Measurements from ENCODE around the gene CADM4.
"Not testable (repeated sequence)": the region's sequence is repeated elsewhere in the genome, so short reads cannot be mapped to it uniquely, and the experiment has no call there.

CADM4 gene

DNA sequence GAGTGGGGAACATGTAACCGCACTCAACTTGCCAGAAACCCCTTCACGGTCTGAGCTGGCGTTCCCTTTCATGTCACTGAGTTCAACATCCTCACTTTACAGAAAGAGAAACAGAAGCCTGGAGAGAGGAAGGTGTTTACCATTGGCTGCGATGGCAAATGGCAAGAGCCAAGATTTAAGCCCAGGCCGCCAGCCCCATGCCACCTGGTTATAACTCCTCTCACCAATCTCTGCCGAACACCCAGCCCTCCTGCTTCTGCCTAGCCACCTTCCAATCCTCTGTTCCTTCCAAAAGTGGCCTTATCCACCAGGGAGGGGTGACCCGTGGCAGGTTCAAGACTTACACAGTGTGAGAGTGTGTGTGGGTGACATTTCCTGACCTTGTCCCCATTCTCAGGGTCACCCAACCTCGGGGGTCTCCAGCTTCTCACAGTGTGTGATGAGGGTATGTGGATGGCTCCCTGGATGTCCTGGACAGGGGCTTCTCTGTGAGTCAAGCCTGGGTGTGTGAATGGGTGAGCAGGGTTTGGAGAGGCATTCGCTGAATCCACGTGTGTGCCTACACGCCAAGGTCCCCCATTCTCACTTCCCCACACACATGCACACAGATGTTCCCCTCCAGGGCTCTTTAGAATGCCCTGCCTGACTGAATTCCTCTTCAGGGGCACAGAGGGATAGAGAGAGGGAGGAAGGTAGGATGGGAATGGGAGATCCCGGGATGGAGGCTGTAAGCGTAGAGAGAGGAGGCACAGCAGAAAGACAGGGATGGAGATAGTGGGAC lies 1.2 kb downstream of the CADM4 start:
- no peak for DNase-seq (ENCODE audit: low read depth in 1 of 2, low spot score in 1 of 2)
- in situ Hi-C loops (cut with HindIII; ENCODE audit: low pct_unique_long_range_greater_than_20kb, low sequenced_read_pairs), result no loop called here
- no peak for TF ChIP-seq JUND (IDR thresholded peaks at IDR 0.05; ENCODE audit: low read depth)

- DNase-seq (ENCODE audit: low read depth in 1 of 2, low spot score in 1 of 2), result no peak
- TF ChIP-seq JUND (IDR thresholded peaks at IDR 0.05; ENCODE audit: low read depth), result no peak
- in situ Hi-C loops (cut with HindIII; ENCODE audit: low pct_unique_long_range_greater_than_20kb, low sequenced_read_pairs), result no loop called here
Observed at GRCh38 chr19:43636121-43636683, 3.4 kb downstream of the CADM4 start.

- DNase-seq (ENCODE audit: low read depth in 1 of 2, low spot score in 1 of 2), result not testable (repeated sequence)
Observed at GRCh38 chr19:43635561-43635940, 4.1 kb downstream of the CADM4 start.

DNA sequence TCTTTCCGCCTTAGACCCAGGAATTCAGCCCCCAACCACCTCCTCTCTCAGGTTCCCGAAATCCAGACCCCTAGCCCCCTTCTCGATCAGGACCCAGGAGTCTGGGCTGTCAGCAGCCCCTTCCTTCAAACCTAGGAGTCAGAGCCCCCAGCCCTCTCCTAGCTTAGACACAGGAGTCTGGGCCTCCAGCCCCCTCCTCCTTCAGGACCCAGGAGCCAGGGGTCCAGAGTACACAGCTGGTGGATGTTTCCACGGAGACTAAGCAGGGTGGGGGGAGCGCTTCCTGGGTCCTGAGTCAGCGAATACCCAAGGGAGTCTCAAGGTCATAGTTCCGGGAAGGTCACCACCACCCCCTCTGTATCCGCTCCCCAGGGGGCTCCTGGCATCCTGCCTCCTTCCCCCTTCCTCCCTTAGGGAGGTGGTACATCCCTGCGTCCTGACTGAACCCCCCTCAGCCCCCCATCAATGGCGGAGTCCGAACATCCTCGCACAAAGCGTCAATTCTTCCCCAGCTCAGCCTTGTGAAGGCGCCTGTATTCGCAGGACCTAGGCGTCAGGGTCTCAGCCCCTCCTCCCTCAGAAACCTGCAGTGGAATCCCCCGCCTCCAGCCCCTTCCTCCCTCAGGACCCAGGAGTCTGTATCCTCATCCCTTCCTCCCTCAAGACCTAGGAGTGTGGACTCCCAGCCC lies 4.6 kb downstream of the CADM4 start:
- no peak for DNase-seq (ENCODE audit: low read depth in 1 of 2, low spot score in 1 of 2)
- in situ Hi-C loops (cut with HindIII; ENCODE audit: low pct_unique_long_range_greater_than_20kb, low sequenced_read_pairs), result no loop called here
- no peak for TF ChIP-seq JUND (IDR thresholded peaks at IDR 0.05; ENCODE audit: low read depth)

More at GRCh38 chr19:43635561-43635940, 4.1 kb downstream of the CADM4 start:
- in situ Hi-C loops (cut with HindIII; ENCODE audit: low pct_unique_long_range_greater_than_20kb, low sequenced_read_pairs), result not testable (repeated sequence)

DNA sequence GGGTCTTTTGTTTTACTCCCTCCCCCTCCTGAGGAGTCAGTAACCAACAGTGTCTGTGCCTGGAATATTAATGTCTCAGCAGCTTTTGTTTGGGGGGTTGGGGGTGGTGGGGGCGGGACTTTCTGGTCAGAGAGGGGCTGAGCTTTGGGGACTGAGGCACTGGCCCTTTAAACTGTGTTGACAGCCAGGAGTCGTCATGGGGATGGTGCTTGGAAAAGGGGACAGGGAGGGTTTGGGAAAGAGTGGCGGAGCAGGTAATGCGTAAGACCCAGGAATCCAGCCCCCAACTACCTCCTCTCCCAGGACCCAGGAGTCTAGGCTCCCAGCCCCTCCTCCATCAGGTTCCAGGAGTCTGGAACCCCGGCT lies 5.2 kb downstream of the CADM4 start:
- no peak for TF ChIP-seq JUND (IDR thresholded peaks at IDR 0.05; ENCODE audit: low read depth)
- DNase-seq (ENCODE audit: low read depth in 1 of 2, low spot score in 1 of 2), result no peak
- in situ Hi-C loops (cut with HindIII; ENCODE audit: low pct_unique_long_range_greater_than_20kb, low sequenced_read_pairs), result no loop called here

DNA sequence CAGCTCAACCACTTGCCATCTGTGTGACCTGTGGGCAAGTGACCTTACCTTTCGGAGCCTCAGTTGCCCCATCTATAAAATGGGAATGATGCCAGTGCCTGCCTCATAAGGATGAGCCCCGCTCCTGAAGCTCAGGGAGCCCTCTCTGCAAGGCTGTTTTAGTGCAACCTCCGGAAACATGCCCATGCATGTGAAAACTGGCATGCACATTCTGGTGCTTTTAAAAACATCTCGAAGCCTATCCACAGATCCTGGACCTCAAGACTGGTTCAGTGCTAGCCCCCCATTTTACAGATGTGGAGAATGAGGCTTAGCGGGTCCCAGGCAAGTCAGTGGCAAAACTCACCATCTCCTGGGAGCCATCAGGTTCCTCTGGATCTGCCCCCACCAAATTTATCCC lies 5.6 kb downstream of the CADM4 start:
- in situ Hi-C loops (cut with HindIII; ENCODE audit: low pct_unique_long_range_greater_than_20kb, low sequenced_read_pairs), result no loop called here
- TF ChIP-seq JUND (IDR thresholded peaks at IDR 0.05; ENCODE audit: low read depth), result no peak

DNA sequence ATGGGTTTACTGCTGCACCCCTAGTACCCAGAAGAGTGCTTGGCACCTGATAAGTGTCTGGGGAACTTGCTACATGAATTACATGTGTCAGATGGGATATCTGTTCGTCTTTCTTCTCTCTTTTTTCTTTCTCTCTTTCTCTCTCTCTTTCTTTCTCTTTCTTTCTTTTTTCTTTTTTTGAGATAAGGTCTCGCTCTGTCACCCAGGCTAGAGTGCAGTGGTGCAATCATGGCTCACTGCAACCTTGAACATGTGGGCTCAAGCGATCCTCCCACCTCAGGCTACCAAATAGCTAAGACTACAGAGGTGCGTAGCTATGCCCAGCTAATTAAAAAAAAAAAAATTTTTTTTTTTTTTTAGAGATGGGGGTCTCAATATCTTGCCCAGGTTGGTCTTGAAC lies 6.1 kb downstream of the CADM4 start:
- DNase-seq (ENCODE audit: low read depth in 1 of 2, low spot score in 1 of 2), result no peak
- TF ChIP-seq JUND (IDR thresholded peaks at IDR 0.05; ENCODE audit: low read depth), result no peak
- in situ Hi-C loops (cut with HindIII; ENCODE audit: low pct_unique_long_range_greater_than_20kb, low sequenced_read_pairs), result no loop called here

More for the DNA sequence above, 5.6 kb downstream of the CADM4 start:
- no peak for DNase-seq (ENCODE audit: low read depth in 1 of 2, low spot score in 1 of 2)

GRCh38 chr19:43631491-43631890 lies 8.2 kb downstream of the CADM4 start:
- no peak for TF ChIP-seq JUND (IDR thresholded peaks at IDR 0.05; ENCODE audit: low read depth)
- in situ Hi-C loops (cut with HindIII; ENCODE audit: low pct_unique_long_range_greater_than_20kb, low sequenced_read_pairs), result no loop called here
- DNase-seq (ENCODE audit: low read depth in 1 of 2, low spot score in 1 of 2), result no peak

GRCh38 chr19:43628646-43629326 lies 10.9 kb downstream of the CADM4 start:
- in situ Hi-C loops (cut with HindIII; ENCODE audit: low pct_unique_long_range_greater_than_20kb, low sequenced_read_pairs), result no loop called here
- no peak for DNase-seq (ENCODE audit: low read depth in 1 of 2, low spot score in 1 of 2)
- TF ChIP-seq JUND (IDR thresholded peaks at IDR 0.05; ENCODE audit: low read depth), result no peak

DNA sequence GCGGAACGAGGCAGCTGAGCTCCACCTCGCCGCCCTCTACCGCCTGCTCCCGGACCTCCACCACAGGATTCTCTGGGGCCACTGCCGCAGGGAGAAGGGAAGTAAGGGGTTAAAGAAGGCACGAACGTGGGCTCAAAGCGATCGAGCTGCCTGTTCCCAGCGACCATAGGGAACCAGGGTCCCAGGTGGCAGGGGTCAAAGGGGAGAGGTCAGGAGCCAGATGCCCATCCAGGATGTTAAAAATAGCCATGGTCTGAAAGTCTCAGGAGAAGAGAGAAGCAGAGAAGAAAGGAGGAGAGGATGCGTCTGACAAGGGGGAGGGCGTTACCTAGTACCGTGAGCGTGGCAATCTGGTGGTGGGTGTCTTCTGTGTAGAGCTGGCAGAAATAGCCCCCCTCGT lies 12.8 kb downstream of the CADM4 start:
- in situ Hi-C loops (cut with HindIII; ENCODE audit: low pct_unique_long_range_greater_than_20kb, low sequenced_read_pairs), result no loop called here
- DNase-seq (ENCODE audit: low read depth in 1 of 2, low spot score in 1 of 2), result no peak
- no peak for TF ChIP-seq JUND (IDR thresholded peaks at IDR 0.05; ENCODE audit: low read depth)

DNA sequence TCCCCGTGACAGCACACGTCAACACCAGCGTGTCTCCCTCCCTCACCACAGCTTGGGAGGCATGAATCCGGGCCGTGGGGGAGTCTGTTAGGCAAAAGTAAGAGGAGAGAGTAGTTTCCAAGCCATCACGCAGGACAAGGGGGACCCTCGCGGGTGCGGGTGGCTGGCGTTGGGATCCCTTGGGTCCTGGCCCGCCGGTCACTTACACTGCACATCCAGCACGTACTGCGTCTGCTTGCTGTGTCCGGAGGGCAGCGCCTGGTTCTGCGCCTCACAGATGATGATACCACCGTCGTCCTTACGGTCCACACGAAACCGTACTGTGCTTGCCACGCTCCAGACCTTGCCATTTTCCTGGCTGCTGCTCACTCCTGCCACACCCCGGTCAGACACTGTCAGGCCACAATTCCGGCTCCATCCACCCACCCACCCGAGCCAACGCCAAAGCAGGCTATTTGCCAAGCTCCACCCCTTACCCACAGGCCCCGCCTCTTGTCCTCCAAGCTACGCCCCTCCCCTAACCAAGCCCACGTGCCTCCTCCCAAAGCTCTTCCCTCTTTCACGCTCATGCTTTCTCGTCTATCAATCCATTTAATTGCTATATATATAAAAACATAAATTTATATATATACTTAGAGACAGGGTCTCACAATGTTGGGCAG lies 13.6 kb downstream of the CADM4 start:
- in situ Hi-C loops (cut with HindIII; ENCODE audit: low pct_unique_long_range_greater_than_20kb, low sequenced_read_pairs), result no loop called here
- no peak for TF ChIP-seq JUND (IDR thresholded peaks at IDR 0.05; ENCODE audit: low read depth)
- DNase-seq (ENCODE audit: low read depth in 1 of 2, low spot score in 1 of 2), result peak in 1 of 2 experiments; percentile 25

GRCh38 chr19:43624933-43625332 lies 14.7 kb downstream of the CADM4 start:
- TF ChIP-seq JUND (IDR thresholded peaks at IDR 0.05; ENCODE audit: low read depth), result no peak
- no peak for DNase-seq (ENCODE audit: low read depth in 1 of 2, low spot score in 1 of 2)
- in situ Hi-C loops (cut with HindIII; ENCODE audit: low pct_unique_long_range_greater_than_20kb, low sequenced_read_pairs), result no loop called here
